PFSK-1 (cell line): ENCODE results near the gene SNU13.

Experiments
- FOXP2 ChIP-seq: optimal IDR thresholded peaks from 2 replicates; pipeline ENCODE3; 2011; ENCODE audit warnings: borderline replicate concordance, control low read depth, inconsistent platforms; ENCODE audit not compliant: insufficient read depth; ENCODE audit errors: extremely low read length, extremely low read depth
- POLR2AphosphoS5 ChIP-seq: IDR thresholded peaks from 2 replicates; pipeline ENCODE4 v1.6.1; 2012; ENCODE audit warnings: low read depth, mild to moderate bottlenecking, control low read depth, low read length, moderate library complexity
- SIN3A ChIP-seq: IDR thresholded peaks from 2 replicates; pipeline ENCODE4 v1.6.1; 2012; ENCODE audit warnings: mild to moderate bottlenecking, low read length, moderate library complexity, borderline replicate concordance; ENCODE audit not compliant: insufficient read depth
- TAF1 ChIP-seq: IDR thresholded peaks from 2 replicates; pipeline ENCODE4 v1.6.1; 2012; ENCODE audit warnings: low read length, control low read depth, borderline replicate concordance; ENCODE audit not compliant: insufficient read depth
- TF ChIP-seq, protein P1 (sequence below), 2 experiments: IDR thresholded peaks; 2 replicates each; pipeline versions ENCODE4 v1.6.1 to v1.8.0; 2011 to 2012; ENCODE audit warnings: low read depth in 2 of 2, low read length in 2 of 2, control low read depth in 1 of 2, inconsistent platforms in 1 of 2, mild to moderate bottlenecking in 1 of 2, moderate library complexity in 1 of 2; ENCODE audit not compliant: insufficient read depth in 1 of 2

SNU13 gene

DNA sequence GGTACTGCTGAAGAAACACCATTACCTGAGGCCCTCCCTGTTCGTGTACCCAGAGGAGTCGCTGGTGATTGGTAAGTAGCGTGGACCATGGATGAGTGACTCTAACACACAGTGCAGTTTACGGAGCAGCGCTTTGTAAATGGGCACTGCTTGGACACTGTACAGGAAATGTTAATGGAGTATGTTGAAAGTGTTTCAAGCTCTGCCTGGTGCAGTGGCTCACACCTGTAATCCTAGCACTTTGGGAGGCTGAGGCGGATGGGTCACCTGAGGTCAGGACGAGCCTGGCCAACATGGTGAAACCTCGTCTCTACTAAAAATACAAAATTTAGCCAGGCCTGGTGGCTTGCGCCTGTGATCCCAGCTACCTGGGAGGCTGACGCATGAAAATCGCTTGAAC lies 37.8 kb downstream of the SNU13 start:
- TF ChIP-seq TAF1 (no peak), SIN3A (no peak), FOXP2 (no peak), POLR2AphosphoS5 (no peak)
- TF ChIP-seq, protein P1, sequence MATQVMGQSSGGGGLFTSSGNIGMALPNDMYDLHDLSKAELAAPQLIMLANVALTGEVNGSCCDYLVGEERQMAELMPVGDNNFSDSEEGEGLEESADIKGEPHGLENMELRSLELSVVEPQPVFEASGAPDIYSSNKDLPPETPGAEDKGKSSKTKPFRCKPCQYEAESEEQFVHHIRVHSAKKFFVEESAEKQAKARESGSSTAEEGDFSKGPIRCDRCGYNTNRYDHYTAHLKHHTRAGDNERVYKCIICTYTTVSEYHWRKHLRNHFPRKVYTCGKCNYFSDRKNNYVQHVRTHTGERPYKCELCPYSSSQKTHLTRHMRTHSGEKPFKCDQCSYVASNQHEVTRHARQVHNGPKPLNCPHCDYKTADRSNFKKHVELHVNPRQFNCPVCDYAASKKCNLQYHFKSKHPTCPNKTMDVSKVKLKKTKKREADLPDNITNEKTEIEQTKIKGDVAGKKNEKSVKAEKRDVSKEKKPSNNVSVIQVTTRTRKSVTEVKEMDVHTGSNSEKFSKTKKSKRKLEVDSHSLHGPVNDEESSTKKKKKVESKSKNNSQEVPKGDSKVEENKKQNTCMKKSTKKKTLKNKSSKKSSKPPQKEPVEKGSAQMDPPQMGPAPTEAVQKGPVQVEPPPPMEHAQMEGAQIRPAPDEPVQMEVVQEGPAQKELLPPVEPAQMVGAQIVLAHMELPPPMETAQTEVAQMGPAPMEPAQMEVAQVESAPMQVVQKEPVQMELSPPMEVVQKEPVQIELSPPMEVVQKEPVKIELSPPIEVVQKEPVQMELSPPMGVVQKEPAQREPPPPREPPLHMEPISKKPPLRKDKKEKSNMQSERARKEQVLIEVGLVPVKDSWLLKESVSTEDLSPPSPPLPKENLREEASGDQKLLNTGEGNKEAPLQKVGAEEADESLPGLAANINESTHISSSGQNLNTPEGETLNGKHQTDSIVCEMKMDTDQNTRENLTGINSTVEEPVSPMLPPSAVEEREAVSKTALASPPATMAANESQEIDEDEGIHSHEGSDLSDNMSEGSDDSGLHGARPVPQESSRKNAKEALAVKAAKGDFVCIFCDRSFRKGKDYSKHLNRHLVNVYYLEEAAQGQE (IDR thresholded peaks at IDR 0.05; ENCODE audit: insufficient read depth in 1 of 2, low read depth in 2 of 2, low read length in 2 of 2) = no peak

DNA sequence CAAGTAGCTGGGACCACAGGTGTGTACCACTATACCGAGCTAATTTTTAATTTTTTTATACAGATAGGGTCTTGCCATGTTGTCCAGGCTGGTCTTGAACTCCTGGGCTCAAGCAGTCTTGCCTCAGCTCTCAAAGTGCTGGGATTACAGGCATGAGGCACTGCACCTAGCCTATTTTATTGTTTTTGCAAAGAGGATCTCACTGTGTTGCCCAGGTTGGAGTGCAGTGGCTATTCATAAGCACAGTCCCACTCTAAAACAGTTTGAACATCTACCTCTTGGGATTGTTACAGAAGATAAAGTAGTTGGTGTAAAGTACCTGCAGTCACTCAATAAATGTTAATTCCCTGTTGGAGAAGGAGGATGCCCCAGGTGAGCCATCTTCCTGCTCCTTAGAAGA lies 38.4 kb downstream of the SNU13 start:
- TF ChIP-seq FOXP2 = no peak

DNA sequence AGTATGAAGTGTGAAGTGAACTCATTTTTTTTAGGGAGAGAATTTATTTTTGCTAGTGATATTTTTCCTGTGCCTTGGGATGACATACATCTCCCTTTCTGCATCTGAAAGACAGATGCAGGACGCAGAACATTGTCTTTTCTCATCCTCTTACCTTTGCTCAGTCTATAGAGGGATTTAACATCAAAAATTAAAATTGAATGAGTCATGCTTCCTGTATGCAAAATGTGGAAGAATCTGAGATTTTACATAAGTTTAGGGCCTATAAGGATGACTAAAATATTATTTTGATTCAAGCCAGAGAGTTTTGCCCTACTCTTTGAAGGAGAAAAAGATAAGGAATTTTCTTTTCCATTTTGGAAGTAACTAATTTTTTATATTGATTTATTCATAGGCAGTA lies 40.2 kb downstream of the SNU13 start:
- TF ChIP-seq POLR2AphosphoS5 (no peak), SIN3A (no peak), FOXP2 (no peak), TAF1 (no peak)
- TF ChIP-seq, protein P1 (IDR thresholded peaks at IDR 0.05; ENCODE audit: insufficient read depth in 1 of 2, low read depth in 2 of 2, low read length in 2 of 2) = no peak

DNA sequence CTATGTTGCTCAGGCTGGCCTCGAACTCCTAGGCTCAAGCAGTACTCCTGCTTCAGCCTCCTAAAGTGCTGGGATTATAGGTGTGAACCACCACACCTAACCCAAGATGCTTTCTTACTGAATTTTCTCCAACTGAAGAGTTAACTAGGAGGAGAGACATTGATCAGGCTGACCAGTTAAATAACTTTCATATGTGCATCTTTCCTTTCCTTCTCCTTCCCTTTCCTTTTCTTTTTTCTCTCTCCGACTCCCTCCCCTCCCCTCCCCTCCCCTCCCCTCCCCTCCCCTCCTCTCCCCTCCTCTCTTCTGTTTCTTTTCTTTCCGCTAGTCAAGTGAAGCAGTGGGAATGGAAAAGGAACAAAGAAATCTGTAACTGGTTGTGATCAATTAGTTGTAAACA lies 40.9 kb downstream of the SNU13 start:
- TF ChIP-seq, protein P1 (IDR thresholded peaks at IDR 0.05; ENCODE audit: insufficient read depth in 1 of 2, low read depth in 2 of 2, low read length in 2 of 2) = no peak
- no peak for TF ChIP-seq FOXP2
- TF ChIP-seq TAF1 = no peak
- TF ChIP-seq POLR2AphosphoS5 = no peak
- TF ChIP-seq SIN3A = no peak

DNA sequence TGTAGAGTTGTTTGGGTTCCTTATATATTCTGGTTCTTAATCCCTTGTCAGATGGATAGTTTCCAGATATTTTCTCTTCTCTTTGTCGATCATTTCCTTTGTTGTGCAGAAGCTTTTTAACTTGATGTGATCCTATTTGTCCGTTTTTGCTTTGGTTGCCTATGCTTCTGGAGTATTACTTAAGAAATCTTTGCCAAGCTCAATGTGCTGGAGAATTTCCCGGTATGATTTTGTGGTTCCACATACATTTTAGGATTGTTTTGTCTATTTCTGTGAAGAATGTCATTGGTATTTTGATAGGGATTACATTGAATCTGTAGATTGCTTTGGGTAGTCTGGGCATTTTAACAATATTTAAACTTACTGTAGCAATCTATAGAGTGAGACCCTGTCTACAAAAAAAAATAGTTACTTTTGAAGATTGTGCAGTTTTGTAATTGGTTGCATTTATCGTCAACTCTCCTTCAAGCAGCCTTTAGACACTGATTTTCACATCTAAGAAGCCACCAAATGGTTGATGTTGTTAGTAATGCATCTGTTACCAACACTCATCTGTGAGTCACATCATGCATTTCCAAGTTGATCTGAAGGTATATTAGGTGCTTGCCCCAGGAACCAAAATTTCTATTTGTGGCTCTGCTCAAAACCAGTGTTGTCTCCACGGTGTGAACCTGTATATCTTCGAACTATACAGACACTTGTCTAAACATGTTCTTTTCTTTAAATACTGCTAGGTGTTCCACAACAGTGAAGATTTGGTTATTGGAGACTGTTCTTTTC lies 46.1 kb downstream of the SNU13 start:
- TF ChIP-seq POLR2AphosphoS5 (no peak), SIN3A (no peak), TAF1 (no peak)
- TF ChIP-seq, protein P1 (IDR thresholded peaks at IDR 0.05; ENCODE audit: insufficient read depth in 1 of 2, low read depth in 2 of 2, low read length in 2 of 2) = no peak
